H1 (cell line): ENCODE results near the gene FAM120A. TPM values are rescaled to one million over a fixed set of nuclear protein-coding genes. Genes with fewer than 3 reads are reported as not detected.

ENCODE experiments used
- CTCF ChIA-PET: fragments of 300-600 bp; sonication (Branson Sonifier 250); formaldehyde crosslinking; loops from one replicate; lab custom pipeline; 2021; ENCODE audit not compliant: partially characterized antibody; lab: Charles Lee
- POLR2A ChIA-PET: fragments of 300-600 bp; sonication (Branson Sonifier 250); formaldehyde crosslinking; loops from one replicate; lab custom pipeline; 2021; ENCODE audit warnings: inconsistent platforms; ENCODE audit not compliant: partially characterized antibody; lab: Charles Lee
- DNase-seq, 2 experiments: peaks; one replicate each; pipeline versions ENCODE4 v3.0.0 to v3.0.0-alpha.2; 2010 to 2022; ENCODE audit warnings: low spot score in 2 of 2, low read depth in 1 of 2, mixed read lengths in 1 of 2
- FAIRE-seq: peaks from 2 replicates; lab custom pipeline; 2011; peaks lifted over from hg19 to GRCh38; lab: Jason Lieb, UNC
- H2AFZ ChIP-seq: 2 replicates; pipeline ENCODE4 v1.8.1; 2012; ENCODE audit warnings: low read length, inconsistent platforms
- H2AK5ac ChIP-seq: 2 replicates; pipeline ENCODE4 v1.6.1; 2013; ENCODE audit warnings: low read depth, low read length
- H2BK120ac ChIP-seq: replicated peaks from 2 replicates; pipeline ENCODE3; 2013; ENCODE audit warnings: low read depth, low read length, inconsistent platforms
- H2BK12ac ChIP-seq: 2 replicates; pipeline ENCODE4 v1.6.1; 2013; ENCODE audit warnings: low read depth, low read length
- H2BK15ac ChIP-seq: 2 replicates; pipeline ENCODE4 v1.6.1; 2013; ENCODE audit warnings: low read length
- H2BK20ac ChIP-seq: 2 replicates; pipeline ENCODE4 v1.6.1; 2013; ENCODE audit warnings: low read length
- H2BK5ac ChIP-seq: 2 replicates; pipeline ENCODE4 v1.6.1; 2013; ENCODE audit warnings: low read depth, low read length
- H3K14ac ChIP-seq: 2 replicates; pipeline ENCODE4 v1.6.1; 2013; ENCODE audit warnings: inconsistent platforms; ENCODE audit not compliant: insufficient read length
- H3K18ac ChIP-seq: 2 replicates; pipeline ENCODE4 v1.6.1; 2013; ENCODE audit warnings: low read length; ENCODE audit errors: extremely low read depth
- H3K23ac ChIP-seq: 2 replicates; pipeline ENCODE4 v1.6.1; 2013; ENCODE audit warnings: inconsistent platforms; ENCODE audit not compliant: insufficient read length
- H3K23me2 ChIP-seq: 2 replicates; pipeline ENCODE4 v1.6.1; 2013; ENCODE audit warnings: low read depth, low read length
- H3K27ac ChIP-seq: 2 replicates; pipeline ENCODE4 v1.6.1; 2011; ENCODE audit warnings: low read depth, low read length, inconsistent platforms
- H3K27me3 ChIP-seq, 4 experiments: replicated peaks in 1 of 4; 1 replicate in 1 of 4; 2 replicates in 3 of 4; pipeline versions ENCODE4 v1.6.1 to v1.8.1; 2011 to 2013; ENCODE audit warnings: low read length in 3 of 4, mild to moderate bottlenecking in 3 of 4, inconsistent platforms in 2 of 4, mixed read lengths in 2 of 4, moderate library complexity in 1 of 4; ENCODE audit not compliant: control insufficient read depth in 3 of 4, insufficient read depth in 3 of 4; ENCODE audit errors: extremely low read depth in 1 of 4
- H3K36me3 ChIP-seq, 4 experiments: 2 replicates each; pipeline versions ENCODE4 v1.6.1 to v1.8.1; 2011 to 2013; ENCODE audit warnings: mild to moderate bottlenecking in 4 of 4, low read length in 3 of 4, moderate library complexity in 2 of 4, control low read depth in 1 of 4, inconsistent platforms in 1 of 4; ENCODE audit not compliant: insufficient read depth in 4 of 4, control insufficient read depth in 2 of 4
- H3K4ac ChIP-seq: replicated peaks from 2 replicates; pipeline ENCODE3; 2013; ENCODE audit warnings: low read length, low read depth, mixed read lengths, inconsistent platforms; ENCODE audit not compliant: insufficient read length
- H3K4me1 ChIP-seq, 4 experiments: replicated peaks in 1 of 4; 1 replicate in 1 of 4; 2 replicates in 3 of 4; pipeline versions ENCODE4 v1.6.1 to v1.8.1; 2011 to 2013; ENCODE audit warnings: low read length in 3 of 4, inconsistent platforms in 2 of 4, mixed read lengths in 1 of 4; ENCODE audit not compliant: insufficient read depth in 4 of 4, control insufficient read depth in 3 of 4
- H3K4me2 ChIP-seq, 2 experiments: 2 replicates each; pipeline versions ENCODE4 v1.6.1 to v1.8.1; 2011 to 2013; ENCODE audit warnings: low read depth in 2 of 2, low read length in 2 of 2, control low read depth in 1 of 2, inconsistent platforms in 1 of 2, mild to moderate bottlenecking in 1 of 2; ENCODE audit not compliant: insufficient read depth in 1 of 2
- H3K4me3 ChIP-seq, 4 experiments: fragments of 200-600, 300-600 bp in 1 of 4; sonication (generic), shearing (Covaris generic), sonication (Bioruptor Twin) in 1 of 4; 2 replicates each; pipeline versions ENCODE4 v1.5.1 to v1.8.1; 2011 to 2016; ENCODE audit warnings: low read length in 4 of 4, low read depth in 3 of 4, control low read depth in 2 of 4, inconsistent platforms in 2 of 4, mild to moderate bottlenecking in 2 of 4, mixed read lengths in 1 of 4, moderate library complexity in 1 of 4; ENCODE audit not compliant: insufficient read depth in 2 of 4; ENCODE audit errors: extremely low read depth in 1 of 4
- H3K56ac ChIP-seq: replicated peaks from 2 replicates; pipeline ENCODE3; 2013; ENCODE audit warnings: low read depth, mild to moderate bottlenecking, mixed read lengths, low read length, inconsistent platforms; ENCODE audit not compliant: insufficient read length
- H3K79me1 ChIP-seq: 2 replicates; pipeline ENCODE4 v1.6.1; 2013; ENCODE audit warnings: low read depth, low read length, control low read depth
- H3K79me2 ChIP-seq, 2 experiments: 2 replicates each; pipeline versions ENCODE4 v1.6.1 to v1.8.1; 2012 to 2013; ENCODE audit warnings: low read length in 2 of 2, mild to moderate bottlenecking in 2 of 2, inconsistent platforms in 1 of 2; ENCODE audit not compliant: insufficient read depth in 2 of 2, control insufficient read depth in 1 of 2
- H3K9ac ChIP-seq, 4 experiments: replicated peaks in 1 of 4; 1 replicate in 1 of 4; 2 replicates in 3 of 4; pipeline versions ENCODE4 v1.6.1 to v1.8.1; 2011 to 2013; ENCODE audit warnings: low read depth in 3 of 4, low read length in 3 of 4, control low read depth in 2 of 4, mild to moderate bottlenecking in 2 of 4, moderate library complexity in 2 of 4, inconsistent platforms in 1 of 4; ENCODE audit errors: extremely low read depth in 1 of 4
- H3K9me3 ChIP-seq, 2 experiments: 2 replicates each; pipeline versions ENCODE4 v1.6.1 to v1.8.1; 2012 to 2013; ENCODE audit warnings: mild to moderate bottlenecking in 2 of 2, moderate library complexity in 2 of 2, control low read depth in 1 of 2, inconsistent platforms in 1 of 2, low read depth in 1 of 2, low read length in 1 of 2, mixed read lengths in 1 of 2; ENCODE audit not compliant: insufficient read depth in 2 of 2
- H4K20me1 ChIP-seq, 2 experiments: replicated peaks in 1 of 2; 2 replicates each; pipeline versions ENCODE3 to v1.8.1; 2011 to 2013; ENCODE audit warnings: inconsistent platforms in 2 of 2, low read length in 2 of 2, mild to moderate bottlenecking in 1 of 2; ENCODE audit not compliant: insufficient read depth in 2 of 2, control insufficient read depth in 1 of 2
- H4K5ac ChIP-seq: 2 replicates; pipeline ENCODE4 v1.6.1; 2013; ENCODE audit warnings: low read length, low read depth, mixed read lengths, inconsistent platforms; ENCODE audit not compliant: insufficient read length
- H4K8ac ChIP-seq: 2 replicates; pipeline ENCODE4 v1.8.0; 2013; ENCODE audit warnings: mild to moderate bottlenecking, moderate library complexity, low read length, inconsistent platforms; ENCODE audit not compliant: insufficient read depth; ENCODE audit errors: extremely low read depth
- H4K91ac ChIP-seq: replicated peaks from 2 replicates; pipeline ENCODE3; 2013; ENCODE audit warnings: low read length, mixed read lengths, inconsistent platforms; ENCODE audit not compliant: insufficient read length
- ASH2L ChIP-seq: fragments of 200-600, 300-600 bp; sonication (generic); IDR thresholded peaks from one replicate; pipeline ENCODE4 v1.7.1; 2017; ENCODE audit warnings: low read length
- BACH1 ChIP-seq: IDR thresholded peaks from 2 replicates; pipeline ENCODE4 v1.6.1; 2012; ENCODE audit warnings: low read length, improper control_type of control experiment
- CREB1 ChIP-seq: IDR thresholded peaks from 2 replicates; pipeline ENCODE4 v1.6.1; 2012; ENCODE audit warnings: inconsistent platforms
- FOSL1 ChIP-seq: IDR thresholded peaks from 2 replicates; pipeline ENCODE4 v1.6.1; 2011; ENCODE audit warnings: mild to moderate bottlenecking, low read depth, low read length, moderate library complexity; ENCODE audit not compliant: insufficient read depth
- POU5F1 ChIP-seq: IDR thresholded peaks from 2 replicates; pipeline ENCODE4 v1.6.1; 2011; ENCODE audit warnings: low read depth, mild to moderate bottlenecking, low read length, moderate library complexity
- RXRA ChIP-seq: IDR thresholded peaks from 2 replicates; pipeline ENCODE4 v1.6.1; 2011; ENCODE audit warnings: low read depth, mild to moderate bottlenecking, low read length, moderate library complexity; ENCODE audit not compliant: insufficient read depth
- TAF1 ChIP-seq: IDR thresholded peaks from 2 replicates; pipeline ENCODE4 v1.6.1; 2011; ENCODE audit warnings: mild to moderate bottlenecking, low read depth, low read length
- WGBS, 2 experiments: shearing (Covaris generic) in 1 of 2; methylation state at CpG; one replicate each; pipeline versions ENCODE4 v1.1.6 to v1.1.7; 2013 to 2015; ENCODE audit warnings: low lambda C conversion rate in 2 of 2, mixed read lengths in 2 of 2, inconsistent platforms in 1 of 2, low coverage in 1 of 2, missing lambda C conversion rate in 1 of 2; ENCODE audit not compliant: insufficient replicate concordance in 2 of 2, insufficient coverage in 1 of 2, insufficient read length in 1 of 2; ENCODE audit errors: extremely low coverage in 1 of 2, missing lambda C conversion rate in 1 of 2; 5-methylcytosine and 5-hydroxymethylcytosine counted together
- polyA plus RNA-seq, 7 experiments: library from polyadenylated mRNA; depleted of rRNA in 3 of 7; stranded (reverse) in 5 of 7; unstranded in 2 of 7; fragments of >200 nt in 5 of 7; fragments of 200-250 nt in 2 of 7; gene quantifications; 1 replicate in 5 of 7; 2 replicates in 1 of 7; 4 replicates in 1 of 7; pipeline versions ENCODE4 v1.2.1 to v1.2.3, GENCODE V29; 2011 to 2013; ENCODE audit warnings: missing spikeins in 2 of 7, mixed read lengths in 2 of 7
- total RNA-seq: library from RNA; stranded (reverse); fragmentation: NEBNext Ultra II Directional; extraction: Animal tissue kit (Norgen Biotek cat#: 25700); gene quantifications from 2 replicates; pipeline ENCODE4 v1.2.1, GENCODE V29; 2021
- TF ChIP-seq, protein P1 (sequence below): IDR thresholded peaks from 2 replicates; pipeline ENCODE4 v1.6.1; 2011; ENCODE audit warnings: low read depth, mild to moderate bottlenecking, low read length; ENCODE audit not compliant: insufficient read depth
- TF ChIP-seq, protein P2 (sequence below): IDR thresholded peaks from 2 replicates; pipeline ENCODE4 v1.6.1; 2012; ENCODE audit warnings: inconsistent platforms
- TF ChIP-seq, protein P3 (sequence below): IDR thresholded peaks from 2 replicates; pipeline ENCODE4 v1.6.1; 2012; ENCODE audit warnings: low read length, inconsistent platforms

Gene FAM120A
- total and polyA plus RNA-seq, 2 of the 8 experiments (the other 6 are each of a cell fraction or from before 2014, with no cell fraction given), result 24.9 to 54.7 TPM

DNA sequence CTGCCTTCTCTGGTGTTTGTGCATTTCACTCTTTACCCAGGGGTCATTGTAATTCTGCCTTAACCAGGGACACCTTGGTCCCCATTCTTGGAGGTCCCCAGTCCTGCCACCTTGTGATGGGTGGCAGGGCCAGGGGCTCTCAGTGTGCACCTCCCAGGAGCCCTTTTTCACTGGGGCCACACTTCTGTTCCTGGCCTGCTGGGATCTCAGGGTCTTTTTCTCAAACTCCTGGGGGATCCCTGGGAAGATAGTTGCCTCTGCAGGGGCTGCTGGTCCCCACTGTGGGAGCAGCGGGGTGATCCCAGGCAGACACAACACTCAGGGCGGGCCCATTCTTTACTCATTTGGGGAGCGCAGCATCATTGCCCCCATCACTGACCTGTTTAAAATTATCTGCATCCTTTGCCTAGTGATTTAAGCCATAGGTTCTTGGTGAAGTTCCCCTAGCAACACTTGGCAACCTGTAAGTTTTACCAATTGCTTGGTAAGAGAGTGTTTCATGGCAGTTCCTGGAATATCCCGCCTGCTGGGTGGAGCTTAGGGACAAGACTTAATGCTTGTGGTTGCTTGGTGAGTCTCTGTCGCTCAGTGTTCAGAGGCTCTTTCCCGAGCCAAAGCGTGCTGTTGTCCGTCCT is 140.6 kb downstream of the FAM120A start:
- Histone ChIP-seq H3K79me2 (peaks cover 0 to 14% of the 10 kb centered on the region in 2 experiments; a peak in 2 of 4 replicates), H3K79me1 (peaks cover 3% of the 10 kb centered on the region; the same call in 1 of the 2 replicates), H4K20me1 (peaks cover 5 to 8% of the 10 kb centered on the region in 2 experiments), H3K9ac (no peak overlapping the region), H3K4ac (no peak overlapping the region), H4K91ac (no peak overlapping the region), H3K36me3 (no peaks in the 10 kb centered on the region), H2BK5ac (no peak overlapping the region), H3K27me3 (no peaks in the 10 kb centered on the region), H3K18ac (no peak overlapping the region), H3K14ac (no peak overlapping the region), H4K5ac (no peak overlapping the region), H3K23ac (no peak overlapping the region), H4K8ac (no peak overlapping the region), H2BK15ac (peak overlapping the region; percentile 31; the same call in 1 of the 2 replicates), H2BK12ac (no peak overlapping the region), H2AK5ac (no peak overlapping the region), H3K56ac (no peak overlapping the region), H2AFZ (no peak overlapping the region), H3K4me3 (no peak overlapping the region), H2BK20ac (no peak overlapping the region), H3K23me2 (no peaks in the 10 kb centered on the region), H3K27ac (no peak overlapping the region), H2BK120ac (peak overlapping the region; percentile 43), H3K9me3 (no peaks in the 10 kb centered on the region), H3K4me2 (no peak overlapping the region), H3K4me1 (peaks cover 0 to 10% (median 5%) of the 10 kb centered on the region in 4 experiments; a peak in 6 of 7 replicates)
- ChIA-PET CTCF (interaction anchor here (0.7 to 2.5 kb wide), 19 partner anchors 8 to 439 kb away, joined by 3 to 10 read pairs (median 4); no protein-coding TSS in a partner anchor), POLR2A (interaction anchor here (0.7 to 1.0 kb wide), 2 partner anchors 10 to 140 kb away, joined by 3 read pairs; no protein-coding TSS in a partner anchor)
- DNase-seq (no peak), FAIRE-seq (no peak)
- 91% methylated on average over 8 of the region's 8 CpGs; no CpG with 5 or more reads in 1 of the 2 experiments for WGBS, 2 experiments
- TF ChIP-seq TAF1 (no peak), BACH1 (no peak), FOSL1 (no peak), CREB1 (no peak), RXRA (no peak), ASH2L (no peak), POU5F1 (no peak)
- TF ChIP-seq, protein P1, sequence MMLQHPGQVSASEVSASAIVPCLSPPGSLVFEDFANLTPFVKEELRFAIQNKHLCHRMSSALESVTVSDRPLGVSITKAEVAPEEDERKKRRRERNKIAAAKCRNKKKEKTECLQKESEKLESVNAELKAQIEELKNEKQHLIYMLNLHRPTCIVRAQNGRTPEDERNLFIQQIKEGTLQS, result no peak
- TF ChIP-seq, protein P2, sequence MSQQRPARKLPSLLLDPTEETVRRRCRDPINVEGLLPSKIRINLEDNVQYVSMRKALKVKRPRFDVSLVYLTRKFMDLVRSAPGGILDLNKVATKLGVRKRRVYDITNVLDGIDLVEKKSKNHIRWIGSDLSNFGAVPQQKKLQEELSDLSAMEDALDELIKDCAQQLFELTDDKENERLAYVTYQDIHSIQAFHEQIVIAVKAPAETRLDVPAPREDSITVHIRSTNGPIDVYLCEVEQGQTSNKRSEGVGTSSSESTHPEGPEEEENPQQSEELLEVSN, result no peak
- TF ChIP-seq, protein P3, sequence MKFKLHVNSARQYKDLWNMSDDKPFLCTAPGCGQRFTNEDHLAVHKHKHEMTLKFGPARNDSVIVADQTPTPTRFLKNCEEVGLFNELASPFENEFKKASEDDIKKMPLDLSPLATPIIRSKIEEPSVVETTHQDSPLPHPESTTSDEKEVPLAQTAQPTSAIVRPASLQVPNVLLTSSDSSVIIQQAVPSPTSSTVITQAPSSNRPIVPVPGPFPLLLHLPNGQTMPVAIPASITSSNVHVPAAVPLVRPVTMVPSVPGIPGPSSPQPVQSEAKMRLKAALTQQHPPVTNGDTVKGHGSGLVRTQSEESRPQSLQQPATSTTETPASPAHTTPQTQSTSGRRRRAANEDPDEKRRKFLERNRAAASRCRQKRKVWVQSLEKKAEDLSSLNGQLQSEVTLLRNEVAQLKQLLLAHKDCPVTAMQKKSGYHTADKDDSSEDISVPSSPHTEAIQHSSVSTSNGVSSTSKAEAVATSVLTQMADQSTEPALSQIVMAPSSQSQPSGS, result no peak
